ENCODE data around the gene NFATC4.
"Not testable (repeated sequence)": the region's sequence is repeated elsewhere in the genome, so short reads cannot be mapped to it uniquely, and the experiment has no call there.

The NFATC4 gene

GRCh38 chr14:24353559-24354481, 14.2 kb upstream of the NFATC4 start:
- no peak for TF ChIP-seq CTCF (IDR thresholded peaks at IDR 0.05; ENCODE audit: insufficient read depth, low read length, missing control alignments)
- POLR2A ChIA-PET, result interaction anchor here (1.3 kb wide), 1 partner anchor 12 kb away, joined by 4 read pairs; no protein-coding TSS in a partner anchor
- no peak overlapping the region for H3K4me3 ChIP-seq (ENCODE audit: low read depth, low read length)
- CTCF ChIA-PET, result interaction anchor here (0.6 to 1.6 kb wide), 5 partner anchors 12 to 83 kb away, joined by 3 to 9 read pairs (median 4); partner anchors contain the start of gene CIDEB
- DNase-seq (ENCODE audit: low read depth, low spot score), result no peak

- POLR2A ChIA-PET; DNase-seq (ENCODE audit: low read depth, low spot score); H3K4me3 ChIP-seq (ENCODE audit: low read depth, low read length): not testable (repeated sequence)
- CTCF ChIA-PET, result interaction anchor here (0.6 to 1.6 kb wide), 5 partner anchors 11 to 82 kb away, joined by 3 to 9 read pairs (median 4); partner anchors contain the start of gene CIDEB
Observed at GRCh38 chr14:24354482-24354825, 13.5 kb upstream of the NFATC4 start.

GRCh38 chr14:24355009-24355408, 13.0 kb upstream of the NFATC4 start:
- POLR2A ChIA-PET, result no interaction called here
- DNase-seq (ENCODE audit: low read depth, low spot score), result no peak
- TF ChIP-seq CTCF (IDR thresholded peaks at IDR 0.05; ENCODE audit: insufficient read depth, low read length, missing control alignments), result no peak
- no peak overlapping the region for H3K4me3 ChIP-seq (ENCODE audit: low read depth, low read length)
- CTCF ChIA-PET, result interaction anchor here (1.1 to 2.9 kb wide), 3 partner anchors 11 to 82 kb away, joined by 3 to 16 read pairs (median 9); no protein-coding TSS in a partner anchor

GRCh38 chr14:24356208-24356607, 11.8 kb upstream of the NFATC4 start:
- ChIA-PET POLR2A (interaction anchor here (2.3 kb wide), 1 partner anchor 10 kb away, joined by 7 read pairs; no protein-coding TSS in a partner anchor), CTCF (interaction anchor here (0.8 to 3.2 kb wide), 6 partner anchors 10 to 81 kb away, joined by 3 to 16 read pairs (median 4); partner anchors contain the start of genes ADCY4, KHNYN and LTB4R2)
- DNase-seq (ENCODE audit: low read depth, low spot score), result no peak
- no peak for TF ChIP-seq CTCF (IDR thresholded peaks at IDR 0.05; ENCODE audit: insufficient read depth, low read length, missing control alignments)
- no peak overlapping the region for H3K4me3 ChIP-seq (ENCODE audit: low read depth, low read length)

- TF ChIP-seq CTCF (IDR thresholded peaks at IDR 0.05; ENCODE audit: insufficient read depth, low read length, missing control alignments), result no peak
- no peak overlapping the region for H3K4me3 ChIP-seq (ENCODE audit: low read depth, low read length)
- no peak for DNase-seq (ENCODE audit: low read depth, low spot score)
- POLR2A ChIA-PET, result no interaction called here
- CTCF ChIA-PET, result interaction anchor here (0.7 to 7.5 kb wide), 6 partner anchors 9 to 76 kb away, joined by 3 to 79 read pairs (median 22); partner anchors contain the start of genes ADCY4, CBLN3 and KHNYN
Observed at GRCh38 chr14:24360281-24360680, 7.7 kb upstream of the NFATC4 start.

GRCh38 chr14:24361326-24361725, 6.7 kb upstream of the NFATC4 start:
- POLR2A ChIA-PET, result interaction anchor here (1.1 to 1.4 kb wide), 2 partner anchors 18 to 69 kb away, joined by 6 to 15 read pairs; partner anchors contain the start of genes CBLN3 and KHNYN

More at GRCh38 chr14:24361326-24361725, 6.7 kb upstream of the NFATC4 start:
- no peak for DNase-seq (ENCODE audit: low read depth, low spot score)
- no peak overlapping the region for H3K4me3 ChIP-seq (ENCODE audit: low read depth, low read length)
- CTCF ChIA-PET, result interaction anchor here (1.0 to 7.5 kb wide), 15 partner anchors 10 to 80 kb away, joined by 3 to 79 read pairs (median 5); partner anchors contain the start of genes ADCY4, CBLN3, CIDEB and KHNYN
- no peak for TF ChIP-seq CTCF (IDR thresholded peaks at IDR 0.05; ENCODE audit: insufficient read depth, low read length, missing control alignments)

All from AG04449 (cell line).